WERI-Rb-1 (cell line): Measurements from ENCODE around the gene IQGAP2.

Experiments
- DNase-seq: peaks from one replicate; pipeline ENCODE4 v3.0.0-alpha.2; 2020
- H3K27ac ChIP-seq: fragments of 250-450 bp; sonication (Bioruptor Pico); 2 replicates; pipeline ENCODE4 v1.5.1; 2020; ENCODE audit warnings: mild to moderate bottlenecking, moderate library complexity
- H3K27me3 ChIP-seq: fragments of 250-450 bp; sonication (Bioruptor Pico); 2 replicates; pipeline ENCODE4 v1.5.1; 2021; ENCODE audit warnings: mild to moderate bottlenecking, low read depth, moderate library complexity; ENCODE audit not compliant: insufficient read depth, severe bottlenecking
- H3K36me3 ChIP-seq: fragments of 250-450 bp; sonication (Bioruptor Pico); 2 replicates; pipeline ENCODE4 v1.5.1; 2020; ENCODE audit warnings: mild to moderate bottlenecking, moderate library complexity
- H3K4me3 ChIP-seq: 2 replicates; pipeline ENCODE4 v1.5.1; 2011; ENCODE audit warnings: low read depth, mild to moderate bottlenecking, control low read depth, low read length
- H3K9me3 ChIP-seq: fragments of 250-450 bp; sonication (Bioruptor Pico); 2 replicates; pipeline ENCODE4 v1.5.1; 2021; ENCODE audit warnings: mild to moderate bottlenecking, moderate library complexity; ENCODE audit not compliant: severe bottlenecking
- TF ChIP-seq, protein P1 (sequence below): IDR thresholded peaks from 2 replicates; pipeline ENCODE4 v1.5.1; 2011; ENCODE audit warnings: low read depth, mild to moderate bottlenecking, control low read depth, inconsistent platforms, low read length

Gene IQGAP2

DNA sequence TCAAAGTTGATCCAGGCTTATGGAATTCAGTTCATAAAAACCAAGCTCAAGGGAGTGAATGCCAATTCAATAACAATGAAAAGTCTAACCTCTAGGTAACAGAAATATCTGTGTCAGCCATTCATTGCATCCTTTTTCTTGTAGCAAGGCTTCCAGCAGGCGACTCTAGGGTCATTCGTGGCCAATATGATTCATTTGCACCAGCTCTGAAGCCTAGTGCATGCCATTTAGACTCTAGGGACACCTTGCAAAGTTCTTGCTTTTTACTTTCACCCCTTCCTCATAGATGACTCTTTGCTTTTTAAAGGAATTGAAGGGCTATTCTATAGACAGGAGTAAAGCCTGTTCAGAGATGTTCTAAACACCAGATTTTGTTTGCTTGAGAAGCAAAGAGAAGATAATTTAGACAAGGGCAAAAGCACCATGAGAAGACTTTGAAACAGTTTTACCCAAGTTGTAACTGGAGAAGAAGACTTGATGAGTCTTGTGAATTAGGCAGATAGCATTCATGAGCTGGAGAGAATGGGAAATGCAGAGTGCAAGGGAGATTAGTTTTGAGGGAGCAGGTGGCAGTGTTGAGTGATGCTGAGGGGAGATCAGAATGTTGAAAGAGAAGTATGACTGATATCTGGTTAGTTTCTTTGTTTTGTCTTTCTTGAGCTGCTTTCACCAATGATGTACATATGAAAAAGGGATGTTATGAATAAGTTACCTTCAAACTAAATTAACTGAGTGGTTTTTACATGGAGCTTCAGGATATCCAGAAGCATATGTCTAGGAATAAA lies 125.7 kb downstream of the IQGAP2 start:
- H3K27ac ChIP-seq = no peak overlapping the region

DNA sequence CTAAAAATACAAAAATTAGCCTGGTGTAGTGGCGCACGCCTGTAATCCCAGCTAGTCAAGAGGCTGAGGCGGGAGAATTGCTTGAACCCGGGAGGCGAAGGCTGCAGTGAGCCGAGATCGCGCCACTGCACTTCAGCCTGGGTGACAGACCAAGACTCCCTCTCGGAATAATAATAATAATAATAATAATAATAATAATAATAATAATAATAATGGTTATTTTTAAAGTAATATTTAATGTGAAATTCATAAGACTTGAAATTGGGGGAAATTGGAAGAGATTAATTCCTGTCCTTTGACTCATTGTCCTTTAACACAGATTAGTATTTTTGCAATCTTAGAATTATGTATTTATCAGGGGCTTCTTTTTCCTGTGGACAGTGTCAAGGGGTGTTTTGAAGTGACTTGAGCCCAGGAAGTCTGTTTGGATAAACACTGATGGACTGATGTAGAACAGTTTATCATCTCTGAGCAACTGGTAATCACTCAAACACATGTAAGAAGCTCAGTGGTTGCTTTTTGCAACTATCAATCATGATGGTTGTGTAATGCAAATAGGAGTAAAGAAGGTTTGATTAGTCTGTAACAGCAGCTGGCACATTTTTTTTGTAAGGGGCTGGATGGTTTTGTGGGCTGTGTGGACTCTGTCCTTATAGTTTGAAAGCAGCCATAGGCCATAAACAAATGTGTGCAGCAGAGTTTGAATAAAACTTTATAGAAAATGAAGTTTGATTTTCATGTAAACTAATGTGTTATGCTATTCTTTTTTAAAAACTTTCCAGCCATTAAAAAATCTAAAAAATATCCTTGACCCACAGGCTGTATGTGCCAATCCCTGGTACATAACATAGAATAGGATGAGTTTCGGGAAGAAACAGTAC lies 126.6 kb downstream of the IQGAP2 start:
- no peak for DNase-seq
- Histone ChIP-seq H3K27ac (no peak overlapping the region), H3K9me3 (no peaks in the 10 kb centered on the region), H3K27me3 (no peaks in the 10 kb centered on the region), H3K4me3 (no peak overlapping the region), H3K36me3 (no peaks in the 10 kb centered on the region)
- TF ChIP-seq, protein P1, sequence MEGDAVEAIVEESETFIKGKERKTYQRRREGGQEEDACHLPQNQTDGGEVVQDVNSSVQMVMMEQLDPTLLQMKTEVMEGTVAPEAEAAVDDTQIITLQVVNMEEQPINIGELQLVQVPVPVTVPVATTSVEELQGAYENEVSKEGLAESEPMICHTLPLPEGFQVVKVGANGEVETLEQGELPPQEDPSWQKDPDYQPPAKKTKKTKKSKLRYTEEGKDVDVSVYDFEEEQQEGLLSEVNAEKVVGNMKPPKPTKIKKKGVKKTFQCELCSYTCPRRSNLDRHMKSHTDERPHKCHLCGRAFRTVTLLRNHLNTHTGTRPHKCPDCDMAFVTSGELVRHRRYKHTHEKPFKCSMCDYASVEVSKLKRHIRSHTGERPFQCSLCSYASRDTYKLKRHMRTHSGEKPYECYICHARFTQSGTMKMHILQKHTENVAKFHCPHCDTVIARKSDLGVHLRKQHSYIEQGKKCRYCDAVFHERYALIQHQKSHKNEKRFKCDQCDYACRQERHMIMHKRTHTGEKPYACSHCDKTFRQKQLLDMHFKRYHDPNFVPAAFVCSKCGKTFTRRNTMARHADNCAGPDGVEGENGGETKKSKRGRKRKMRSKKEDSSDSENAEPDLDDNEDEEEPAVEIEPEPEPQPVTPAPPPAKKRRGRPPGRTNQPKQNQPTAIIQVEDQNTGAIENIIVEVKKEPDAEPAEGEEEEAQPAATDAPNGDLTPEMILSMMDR = no peak

More for the DNA sequence above, 125.7 kb downstream of the IQGAP2 start:
- H3K9me3 ChIP-seq = no peaks in the 10 kb centered on the region
- TF ChIP-seq, protein P1 = no peak
- H3K27me3 ChIP-seq = no peaks in the 10 kb centered on the region
- no peak for DNase-seq
- no peaks in the 10 kb centered on the region for H3K36me3 ChIP-seq
- H3K4me3 ChIP-seq = no peak overlapping the region

DNA sequence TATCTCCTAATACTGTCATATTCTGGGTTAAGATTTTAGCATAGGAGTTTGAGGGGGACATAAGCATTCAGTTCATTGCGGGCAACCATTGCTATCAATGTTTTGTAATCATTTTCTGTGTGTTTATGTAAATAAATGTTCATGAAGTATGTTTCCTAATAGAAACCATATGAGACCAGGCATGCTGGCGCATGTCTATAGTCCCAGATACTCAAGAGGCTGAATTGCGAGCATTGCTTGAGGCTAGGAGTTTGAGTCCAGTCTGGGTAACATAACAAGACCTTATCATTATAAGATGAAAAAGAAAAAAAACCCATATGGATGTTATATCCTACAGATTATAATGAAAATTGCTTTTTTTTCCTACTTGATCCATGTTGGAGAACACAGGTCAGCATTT lies 129.0 kb downstream of the IQGAP2 start:
- no peak overlapping the region for H3K4me3 ChIP-seq
- no peaks in the 10 kb centered on the region for H3K27me3 ChIP-seq
- H3K36me3 ChIP-seq = no peaks in the 10 kb centered on the region
- TF ChIP-seq, protein P1 = no peak
- no peak for DNase-seq
- H3K27ac ChIP-seq = no peak overlapping the region
- no peaks in the 10 kb centered on the region for H3K9me3 ChIP-seq

DNA sequence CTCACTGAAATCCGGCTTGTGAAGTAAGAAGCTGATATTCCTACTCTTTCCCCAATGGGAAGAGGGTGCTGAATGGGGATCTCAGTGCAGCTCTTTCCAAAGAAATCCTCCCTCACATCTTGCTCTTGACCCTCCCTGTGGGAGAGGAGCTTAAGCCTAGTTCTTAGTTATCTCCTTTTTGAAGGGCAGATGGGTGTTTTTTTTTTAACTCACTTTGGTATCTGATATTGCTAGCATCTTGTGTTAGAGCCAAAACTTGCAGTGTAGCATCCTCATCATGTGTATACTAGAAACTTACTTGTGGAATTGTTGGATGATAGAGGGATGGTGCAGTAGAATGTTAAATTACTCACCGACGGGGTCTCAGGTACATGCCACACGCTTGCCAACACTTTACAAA lies 129.9 kb downstream of the IQGAP2 start:
- Histone ChIP-seq H3K27me3 (no peaks in the 10 kb centered on the region), H3K9me3 (no peaks in the 10 kb centered on the region), H3K4me3 (no peak overlapping the region), H3K36me3 (no peaks in the 10 kb centered on the region), H3K27ac (no peak overlapping the region)
- TF ChIP-seq, protein P1 = no peak
- no peak for DNase-seq

DNA sequence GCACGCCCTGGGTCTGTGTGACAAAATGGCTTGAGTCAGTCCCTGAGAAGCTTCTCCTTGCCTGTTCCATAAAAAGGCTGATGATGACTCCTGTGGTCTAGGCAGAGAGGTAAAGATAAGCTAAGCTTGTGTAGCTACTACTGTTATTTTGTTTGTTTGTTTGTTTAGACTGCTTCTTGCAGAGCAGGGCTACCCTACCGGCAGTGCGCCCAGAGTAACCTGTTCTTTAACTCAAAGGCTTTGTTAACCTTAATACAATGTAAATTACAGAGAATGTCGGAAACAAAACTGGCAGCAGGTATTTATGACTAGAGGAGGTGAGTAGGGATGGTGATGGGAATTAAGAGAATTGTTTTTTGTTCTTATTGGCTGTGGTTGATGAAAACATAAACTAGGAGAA lies 132.5 kb downstream of the IQGAP2 start:
- DNase-seq = no peak
- Histone ChIP-seq H3K36me3 (no peaks in the 10 kb centered on the region), H3K27me3 (no peaks in the 10 kb centered on the region), H3K4me3 (no peak overlapping the region), H3K27ac (no peak overlapping the region), H3K9me3 (no peaks in the 10 kb centered on the region)
- TF ChIP-seq, protein P1 = no peak
